ENCODE data around the gene CDK14. TPM values are rescaled to one million over a fixed set of nuclear protein-coding genes. Genes with fewer than 3 reads are reported as not detected.

The CDK14 gene
- total RNA-seq, 4 donors from 2014 or later = 0.38 to 3.6 (median 1.3) TPM

GRCh38 chr7:91067242-91067641 is 471.1 kb downstream of the CDK14 start:
- no peaks in the 10 kb centered on the region for H3K36me3 ChIP-seq
- H3K4me1 ChIP-seq = peaks cover 0 to 7% (median 0%) of the 10 kb centered on the region in 3 donors
- TF ChIP-seq CTCF (IDR thresholded peaks at IDR 0.05) (no peak), POLR2A (IDR thresholded peaks at IDR 0.05) (no peak)
- intact Hi-C loops (cut with DNase I) = no loop called here
- H3K27me3 ChIP-seq = no peaks in the 10 kb centered on the region
- no peaks in the 10 kb centered on the region for H3K9me3 ChIP-seq
- DNase-seq = no peak
- H3K27ac ChIP-seq = no peak overlapping the region
- H3K4me3 ChIP-seq = no peak overlapping the region
- WGBS, 2 donors = 57 to 66% methylated on average over 3 of the region's 3 CpGs

- H3K4me3 ChIP-seq = no peak overlapping the region
- H3K27me3 ChIP-seq = no peaks in the 10 kb centered on the region
- WGBS, 2 donors = 57 to 61% methylated on average over 5 of the region's 5 CpGs
- intact Hi-C loops (cut with DNase I) = no loop called here
- DNase-seq = no peak
- no peak overlapping the region for H3K27ac ChIP-seq
- no peak for TF ChIP-seq CTCF (IDR thresholded peaks at IDR 0.05)
- TF ChIP-seq POLR2A (IDR thresholded peaks at IDR 0.05) = no peak
- H3K36me3 ChIP-seq = no peaks in the 10 kb centered on the region
- H3K9me3 ChIP-seq = no peaks in the 10 kb centered on the region
- peaks cover 0 to 7% (median 0%) of the 10 kb centered on the region in 3 donors for H3K4me1 ChIP-seq
Observed at GRCh38 chr7:91068136-91068795, 472.1 kb downstream of the CDK14 start.

GRCh38 chr7:91069146-91069545 is 473.0 kb downstream of the CDK14 start:
- H3K27ac ChIP-seq = no peak overlapping the region
- no peaks in the 10 kb centered on the region for H3K27me3 ChIP-seq
- H3K4me1 ChIP-seq = peaks cover 0 to 7% (median 0%) of the 10 kb centered on the region in 3 donors
- intact Hi-C loops (cut with DNase I) = no loop called here
- no peak overlapping the region for H3K4me3 ChIP-seq
- H3K9me3 ChIP-seq = no peaks in the 10 kb centered on the region
- no peak for TF ChIP-seq POLR2A (IDR thresholded peaks at IDR 0.05)
- no peak for TF ChIP-seq CTCF (IDR thresholded peaks at IDR 0.05)
- WGBS, 2 donors = 94 to 97% methylated on average over 4 of the region's 4 CpGs
- DNase-seq = no peak
- no peaks in the 10 kb centered on the region for H3K36me3 ChIP-seq

- TF ChIP-seq CTCF (IDR thresholded peaks at IDR 0.05) = no peak
- Histone ChIP-seq H3K27me3 (no peaks in the 10 kb centered on the region), H3K4me1 (peaks cover 0 to 16% (median 0%) of the 10 kb centered on the region in 3 donors), H3K36me3 (no peaks in the 10 kb centered on the region), H3K4me3 (no peak overlapping the region), H3K27ac (no peak overlapping the region), H3K9me3 (no peaks in the 10 kb centered on the region)
- WGBS, 2 donors = 57 to 62% methylated on average over 3 of the region's 3 CpGs
- DNase-seq = no peak
- intact Hi-C loops (cut with DNase I) = no loop called here
Observed at GRCh38 chr7:91079487-91079886, 483.4 kb downstream of the CDK14 start.

GRCh38 chr7:91080351-91080750 is 484.2 kb downstream of the CDK14 start:
- Histone ChIP-seq H3K9me3 (no peaks in the 10 kb centered on the region), H3K4me3 (no peak overlapping the region), H3K27me3 (no peaks in the 10 kb centered on the region), H3K4me1 (peaks cover 0 to 16% (median 0%) of the 10 kb centered on the region in 3 donors), H3K27ac (no peak overlapping the region), H3K36me3 (no peaks in the 10 kb centered on the region)
- DNase-seq = no peak
- WGBS, 2 donors = 80 to 81% methylated on average over 3 of the region's 3 CpGs
- TF ChIP-seq POLR2A (IDR thresholded peaks at IDR 0.05) = no peak
- TF ChIP-seq CTCF (IDR thresholded peaks at IDR 0.05) = no peak
- intact Hi-C loops (cut with DNase I) = no loop called here

Data from esophagus squamous epithelium (tissue), 5 donors.